ENCODE data around the gene TXNDC5. TPM values are rescaled to one million over a fixed set of nuclear protein-coding genes. Genes with fewer than 3 reads are reported as not detected.

The TXNDC5 gene
- total and polyA plus RNA-seq, 2 donors (not counting 3 experiments of a cell fraction or from before 2014, with no cell fraction given), result 1,665 to 2,629 TPM

- peaks cover 99% of the 10 kb centered on the region for H3K79me2 ChIP-seq (ENCODE audit: control insufficient read depth, insufficient read depth, low read length)
- intact Hi-C loops (cut with micrococcal nuclease) (loop anchor here (10.0 kb wide), 1 partner anchor 309 kb away; no protein-coding TSS in a partner anchor), dilution Hi-C loops (cut with MboI; ENCODE audit: extremely low pct_ligation_motif_present, low sequenced_read_pairs) (no loop called here)
- no peaks in the 10 kb centered on the region for H3K9me1 ChIP-seq (replicated peaks; ENCODE audit: control insufficient read depth, extremely low read depth, insufficient read depth, low read length)
- peak overlapping the region in 1 of 3 experiments; percentile 43 for H3K4me3 ChIP-seq (replicated peaks in 1 of 3; ENCODE audit: insufficient read depth in 1 of 3, low read depth in 1 of 3, low read length in 3 of 3)
- H4K20me1 ChIP-seq (replicated peaks; ENCODE audit: control insufficient read depth, extremely low read depth, insufficient read depth, low read length), result no peaks in the 10 kb centered on the region
- peaks cover 54 to 69% of the 10 kb centered on the region in 2 experiments for H3K36me3 ChIP-seq (ENCODE audit: control insufficient read depth in 2 of 2, extremely low read depth in 1 of 2, insufficient read depth in 2 of 2, low read length in 2 of 2)
- CTCF ChIA-PET, result interaction anchor here (1.3 to 2.8 kb wide), 4 partner anchors 87 to 183 kb away, joined by 4 to 25 read pairs (median 11); no protein-coding TSS in a partner anchor
- POLR2A ChIA-PET, result interaction anchor here (1.0 to 2.3 kb wide), 3 partner anchors 11 to 95 kb away, joined by 5 to 11 read pairs (median 5); no protein-coding TSS in a partner anchor
- H3K4me2 ChIP-seq (ENCODE audit: insufficient read depth, low read length), result peak overlapping the region; percentile 72
- peaks cover 75% of the 10 kb centered on the region for H3K4me1 ChIP-seq (ENCODE audit: control insufficient read depth, extremely low read depth, insufficient read depth, low read length)
- H3K27ac ChIP-seq (ENCODE audit: insufficient read depth, low read depth, low read length), result peak overlapping the region; percentile 94
- no TSS peak for BruUV-seq (replicated peaks)
- no peaks in the 10 kb centered on the region for H3K27me3 ChIP-seq (ENCODE audit: control insufficient read depth in 2 of 2, insufficient read depth in 2 of 2, low read length in 2 of 2)
- FAIRE-seq (no peak), DNase-seq (ENCODE audit: low read depth, low spot score) (peak; percentile 26)
- TF ChIP-seq EZH2 (IDR thresholded peaks at IDR 0.05; ENCODE audit: borderline replicate concordance, low read depth, low read length, severe bottlenecking) (no peak), FOS (IDR thresholded peaks at IDR 0.05; ENCODE audit: borderline replicate concordance, insufficient read depth, low read length) (no peak), POLR2AphosphoS5 (IDR thresholded peaks at IDR 0.05; ENCODE audit: insufficient read depth, low read depth, low read length) (no peak), MAX (IDR thresholded peaks at IDR 0.05; ENCODE audit: insufficient read depth, insufficient read length) (no peak), GATA2 (IDR thresholded peaks at IDR 0.05; ENCODE audit: insufficient read depth, insufficient read length, low read depth, low read length) (no peak), POLR2A (IDR thresholded peaks at IDR 0.05; ENCODE audit: low read depth, low read length) (no peak), MYC (IDR thresholded peaks at IDR 0.05; ENCODE audit: low read depth, low read length) (no peak), CTCF (IDR thresholded peaks at IDR 0.05; ENCODE audit: extremely low read depth in 1 of 2, insufficient read depth in 1 of 2, low read depth in 1 of 2, low read length in 2 of 2) (no peak), JUN (IDR thresholded peaks at IDR 0.05; ENCODE audit: borderline replicate concordance, insufficient read depth, insufficient read length, low read depth) (no peak)
- H2AFZ ChIP-seq (ENCODE audit: low read depth, low read length), result no peak overlapping the region
- H3K9ac ChIP-seq (replicated peaks; ENCODE audit: extremely low read depth, insufficient read depth, low read length), result peak overlapping the region; percentile 64
- H3K9me3 ChIP-seq (replicated peaks; ENCODE audit: control insufficient read depth, insufficient read depth, low read length), result no peaks in the 10 kb centered on the region
Observed at GRCh38 chr6:7905416-7905815, 5.2 kb downstream of the TXNDC5 start.

Measured in endothelial cell of umbilical vein (primary cell).